ENCODE measurements around the gene BSG.

The BSG gene

DNA sequence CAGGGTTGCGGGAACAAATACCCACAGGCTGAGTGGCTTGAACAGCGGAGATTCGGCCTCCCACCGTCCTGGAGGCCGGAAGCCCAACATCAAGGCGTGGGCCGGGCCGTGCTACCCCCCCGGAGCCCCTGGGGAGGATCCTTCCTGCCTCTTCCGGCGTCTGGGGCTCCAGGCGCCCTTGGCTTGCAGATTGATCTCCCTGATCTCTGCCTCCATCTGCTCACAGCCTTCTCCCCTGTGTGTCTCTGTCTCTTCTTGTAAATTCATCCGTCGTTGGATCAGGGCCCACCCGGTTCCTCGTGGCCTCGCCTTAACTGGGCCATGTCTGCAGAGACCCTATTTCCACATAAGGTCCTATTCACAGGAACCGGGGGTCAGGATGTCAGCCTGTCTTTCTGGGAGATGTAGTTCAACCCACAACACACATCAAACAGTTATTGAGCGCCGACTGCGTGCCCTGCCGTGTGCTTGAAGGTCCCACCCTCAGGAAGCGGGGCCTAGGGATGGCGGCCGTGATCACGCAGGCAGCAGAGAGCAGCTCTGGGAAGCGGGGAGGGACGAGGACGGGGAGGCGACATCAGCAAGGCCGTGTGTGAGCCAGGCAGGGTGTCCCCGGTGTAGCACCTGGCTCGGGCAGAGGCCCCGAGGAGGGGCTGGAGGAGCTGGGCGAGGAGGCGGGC is 38.5 kb downstream of the BSG start:
- Histone ChIP-seq H3K9ac (no peak overlapping the region), H2AFZ (no peak overlapping the region), H3K27me3 (ENCODE audit: control insufficient read depth, insufficient read depth, low read length) (no peaks in the 10 kb centered on the region), H3K9me3 (ENCODE audit: control insufficient read depth, low read length) (no peaks in the 10 kb centered on the region), H3K4me2 (ENCODE audit: low read length) (no peak overlapping the region), H3K79me2 (no peaks in the 10 kb centered on the region), H3K4me3 (ENCODE audit: low read depth, low read length) (no peak overlapping the region), H3K36me3 (ENCODE audit: control insufficient read depth, insufficient read depth, low read length) (no peaks in the 10 kb centered on the region), H3K4me1 (no peaks in the 10 kb centered on the region), H3K27ac (peak overlapping the region; percentile 16)
- TF ChIP-seq, protein P1, sequence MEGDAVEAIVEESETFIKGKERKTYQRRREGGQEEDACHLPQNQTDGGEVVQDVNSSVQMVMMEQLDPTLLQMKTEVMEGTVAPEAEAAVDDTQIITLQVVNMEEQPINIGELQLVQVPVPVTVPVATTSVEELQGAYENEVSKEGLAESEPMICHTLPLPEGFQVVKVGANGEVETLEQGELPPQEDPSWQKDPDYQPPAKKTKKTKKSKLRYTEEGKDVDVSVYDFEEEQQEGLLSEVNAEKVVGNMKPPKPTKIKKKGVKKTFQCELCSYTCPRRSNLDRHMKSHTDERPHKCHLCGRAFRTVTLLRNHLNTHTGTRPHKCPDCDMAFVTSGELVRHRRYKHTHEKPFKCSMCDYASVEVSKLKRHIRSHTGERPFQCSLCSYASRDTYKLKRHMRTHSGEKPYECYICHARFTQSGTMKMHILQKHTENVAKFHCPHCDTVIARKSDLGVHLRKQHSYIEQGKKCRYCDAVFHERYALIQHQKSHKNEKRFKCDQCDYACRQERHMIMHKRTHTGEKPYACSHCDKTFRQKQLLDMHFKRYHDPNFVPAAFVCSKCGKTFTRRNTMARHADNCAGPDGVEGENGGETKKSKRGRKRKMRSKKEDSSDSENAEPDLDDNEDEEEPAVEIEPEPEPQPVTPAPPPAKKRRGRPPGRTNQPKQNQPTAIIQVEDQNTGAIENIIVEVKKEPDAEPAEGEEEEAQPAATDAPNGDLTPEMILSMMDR (IDR thresholded peaks at IDR 0.05): no peak

DNA sequence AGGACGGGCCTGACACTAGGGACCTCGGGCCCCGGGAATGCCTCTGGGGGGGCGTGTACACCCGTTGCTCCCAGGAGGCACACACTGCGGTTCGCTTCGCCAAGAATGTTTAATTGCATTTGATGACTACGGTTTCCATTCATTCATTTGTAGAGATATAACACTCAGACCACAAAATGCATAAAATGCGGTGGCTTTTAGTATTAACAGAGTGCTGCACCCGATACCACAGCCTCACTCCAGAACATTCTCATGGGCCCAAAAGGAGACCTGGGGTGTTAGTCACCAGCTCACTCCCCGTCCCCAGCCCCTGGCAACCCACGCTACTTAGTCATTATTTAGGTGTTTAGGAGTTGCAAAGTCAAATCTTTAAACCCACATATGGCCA is 39.1 kb downstream of the BSG start:
- Histone ChIP-seq H3K27ac (no peak overlapping the region), H3K79me2 (no peaks in the 10 kb centered on the region), H3K9me3 (ENCODE audit: control insufficient read depth, low read length) (no peaks in the 10 kb centered on the region), H3K36me3 (ENCODE audit: control insufficient read depth, insufficient read depth, low read length) (no peaks in the 10 kb centered on the region), H3K4me2 (ENCODE audit: low read length) (no peak overlapping the region), H3K9ac (no peak overlapping the region), H3K4me3 (ENCODE audit: low read depth, low read length) (no peak overlapping the region), H3K27me3 (ENCODE audit: control insufficient read depth, insufficient read depth, low read length) (no peaks in the 10 kb centered on the region), H2AFZ (no peak overlapping the region), H3K4me1 (no peaks in the 10 kb centered on the region)
- TF ChIP-seq, protein P1 (IDR thresholded peaks at IDR 0.05): no peak

DNA sequence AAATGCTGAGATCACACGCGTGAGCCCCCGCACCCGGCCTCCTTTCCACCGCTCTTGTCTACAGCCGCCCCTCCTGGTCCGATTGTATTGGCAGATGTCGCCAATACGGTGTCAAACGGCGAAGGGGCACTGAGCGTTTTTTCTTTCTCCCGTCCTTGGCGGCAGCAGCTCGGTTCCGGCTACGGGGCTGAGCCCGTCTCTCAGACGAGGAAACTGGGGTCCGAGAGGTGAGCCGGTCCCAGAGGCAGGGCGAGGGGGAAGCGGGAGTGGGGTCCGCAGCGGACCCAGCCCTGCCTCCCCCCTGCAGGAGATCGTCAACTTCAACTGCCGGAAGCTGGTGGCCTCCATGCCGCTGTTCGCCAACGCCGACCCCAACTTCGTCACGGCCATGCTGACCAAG is 40.5 kb downstream of the BSG start:
- no peaks in the 10 kb centered on the region for H3K9me3 ChIP-seq (ENCODE audit: control insufficient read depth, low read length)
- no peak overlapping the region for H3K4me3 ChIP-seq (ENCODE audit: low read depth, low read length)
- TF ChIP-seq, protein P1 (IDR thresholded peaks at IDR 0.05): no peak
- H3K36me3 ChIP-seq (ENCODE audit: control insufficient read depth, insufficient read depth, low read length): no peaks in the 10 kb centered on the region
- H3K4me2 ChIP-seq (ENCODE audit: low read length): no peak overlapping the region
- no peak overlapping the region for H2AFZ ChIP-seq
- H3K27me3 ChIP-seq (ENCODE audit: control insufficient read depth, insufficient read depth, low read length): no peaks in the 10 kb centered on the region
- H3K9ac ChIP-seq: no peak overlapping the region
- no peak overlapping the region for H3K27ac ChIP-seq
- no peaks in the 10 kb centered on the region for H3K4me1 ChIP-seq
- H3K79me2 ChIP-seq: no peaks in the 10 kb centered on the region

DNA sequence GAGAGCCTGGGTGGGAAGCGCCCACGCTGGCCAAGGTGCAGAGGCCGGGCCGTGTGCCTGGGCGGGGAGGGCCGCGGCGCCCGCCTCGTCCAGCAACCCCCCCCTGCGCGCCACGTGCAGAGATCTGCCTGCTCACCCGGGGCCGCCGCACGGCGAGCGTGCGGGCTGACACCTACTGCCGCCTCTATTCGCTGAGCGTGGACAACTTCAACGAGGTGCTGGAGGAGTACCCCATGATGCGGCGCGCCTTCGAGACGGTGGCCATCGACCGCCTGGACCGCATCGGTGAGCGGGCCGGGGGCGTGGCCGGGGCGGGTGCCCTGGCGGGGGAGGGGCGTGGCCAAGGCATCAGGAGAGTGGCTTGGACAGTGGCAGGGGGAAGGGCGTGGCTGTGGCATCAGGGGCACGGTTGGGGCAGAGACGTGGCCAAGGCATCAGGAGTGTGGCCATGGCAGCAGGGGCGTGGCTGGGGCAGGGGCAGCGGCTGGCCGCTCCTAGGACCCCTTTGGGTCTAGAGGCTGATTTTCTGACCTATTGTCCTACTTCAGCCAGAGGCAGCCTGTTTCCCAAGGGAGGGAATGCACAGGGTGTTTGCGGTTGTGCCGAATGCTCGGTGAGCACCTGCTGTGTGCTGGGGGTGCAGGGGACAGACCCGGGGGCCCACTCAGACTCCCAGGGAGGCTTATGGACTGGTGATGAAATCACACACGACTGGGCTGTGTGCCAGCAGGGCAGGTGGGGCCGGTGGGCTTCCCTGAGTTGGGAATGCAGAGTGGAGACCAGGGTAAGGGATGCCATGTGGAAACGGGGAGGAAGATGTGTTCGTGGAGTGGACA is 41.6 kb downstream of the BSG start:
- no peak overlapping the region for H3K9ac ChIP-seq
- H3K4me2 ChIP-seq (ENCODE audit: low read length): no peak overlapping the region
- TF ChIP-seq, protein P1 (IDR thresholded peaks at IDR 0.05): no peak
- H3K36me3 ChIP-seq (ENCODE audit: control insufficient read depth, insufficient read depth, low read length): no peaks in the 10 kb centered on the region
- no peaks in the 10 kb centered on the region for H3K4me1 ChIP-seq
- H3K27ac ChIP-seq: no peak overlapping the region
- H3K4me3 ChIP-seq (ENCODE audit: low read depth, low read length): no peak overlapping the region
- no peaks in the 10 kb centered on the region for H3K9me3 ChIP-seq (ENCODE audit: control insufficient read depth, low read length)
- no peaks in the 10 kb centered on the region for H3K27me3 ChIP-seq (ENCODE audit: control insufficient read depth, insufficient read depth, low read length)
- no peaks in the 10 kb centered on the region for H3K79me2 ChIP-seq
- no peak overlapping the region for H2AFZ ChIP-seq

All from parathyroid adenoma (tissue), 2 donors.